Embryonic facial prominence (tissue), 1 donor: ENCODE results near the gene SERPINA6.
"Not testable (repeated sequence)": the region's sequence is repeated elsewhere in the genome, so short reads cannot be mapped to it uniquely, and the experiment has no call there.

Experiments
- DNase-seq: peaks from one replicate; pipeline ENCODE4 v3.0.0-alpha.2; 2016; ENCODE audit errors: extremely low spot score

The SERPINA6 gene

DNA sequence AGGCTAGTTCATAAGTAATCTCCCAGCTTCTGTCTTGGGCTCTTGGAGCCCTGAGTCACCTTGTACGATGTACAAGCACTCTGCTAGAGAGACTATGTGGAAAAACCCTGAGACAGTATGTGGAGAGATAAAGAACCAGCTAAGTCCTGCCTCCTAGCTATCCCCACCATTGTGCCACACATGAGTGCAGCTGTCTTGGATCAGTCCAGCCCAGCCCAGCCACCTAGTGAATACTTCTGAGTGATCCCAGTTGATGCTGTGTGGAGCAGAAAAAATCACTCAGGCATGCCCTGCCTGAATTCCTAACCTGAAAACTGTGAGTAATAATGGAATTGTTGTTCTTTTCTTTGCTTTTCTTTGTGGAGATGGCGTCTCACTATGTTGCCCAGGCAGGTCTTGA lies 5.1 kb upstream of the SERPINA6 start:
- DNase-seq, result no peak

DNA sequence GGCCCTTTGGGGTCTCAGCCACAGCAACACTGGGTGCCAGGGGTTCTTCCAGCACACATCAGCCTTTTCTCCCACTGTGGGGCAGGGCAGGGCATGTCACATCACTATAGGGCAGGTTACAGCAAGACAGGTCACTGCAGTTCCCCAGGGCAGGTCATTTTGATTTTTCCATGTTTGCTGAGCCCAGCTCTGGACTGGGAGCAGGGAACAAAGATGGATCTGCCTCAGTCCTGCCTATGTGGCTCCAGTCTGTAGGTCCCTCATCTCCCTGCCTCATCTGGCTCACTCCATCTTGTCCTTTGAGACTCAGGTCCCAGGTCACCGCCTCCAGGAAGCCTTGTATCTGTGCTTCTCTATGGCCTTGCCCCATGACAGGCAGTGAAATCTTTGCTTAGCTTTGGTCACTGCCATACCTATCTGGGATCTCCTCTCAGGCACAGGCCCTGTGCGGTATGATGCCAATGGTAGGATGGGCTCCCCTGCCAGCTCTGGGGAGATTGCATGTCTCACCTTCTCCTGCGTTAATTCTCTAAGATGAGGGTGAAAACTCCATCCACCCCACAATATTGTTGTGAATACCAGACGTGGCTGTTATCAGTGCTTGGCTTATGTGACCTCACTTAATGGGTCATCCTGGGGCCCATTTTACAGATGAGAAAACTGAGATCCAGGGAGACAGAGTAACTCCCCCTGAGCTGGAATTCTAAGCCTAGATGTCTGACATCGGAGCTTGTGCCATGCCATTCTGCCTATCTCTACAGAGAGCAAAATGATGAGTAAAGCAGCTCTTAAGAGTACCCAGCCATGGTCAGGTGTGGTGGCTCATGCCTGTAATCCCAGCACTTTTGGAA lies 1.5 kb downstream of the SERPINA6 start:
- no peak for DNase-seq

DNA sequence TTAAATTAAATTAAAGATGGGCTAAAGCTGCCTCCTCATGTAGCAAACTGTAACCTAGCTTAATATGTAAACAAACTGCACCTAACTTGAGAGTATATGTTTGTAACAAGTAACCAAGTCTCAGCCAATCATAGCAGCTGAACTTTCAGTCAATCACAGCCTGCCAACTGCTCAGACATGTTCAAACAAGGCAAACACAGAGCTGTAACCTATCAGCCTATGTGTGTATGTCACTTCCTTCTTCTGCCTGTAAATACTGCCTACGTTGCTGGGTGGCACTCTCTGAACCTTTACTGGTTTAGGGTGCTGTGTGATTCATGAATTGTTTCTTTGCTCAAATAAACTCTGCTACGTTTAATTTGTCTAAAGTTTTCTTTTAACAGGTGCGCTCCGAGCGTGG lies 2.9 kb downstream of the SERPINA6 start:
- DNase-seq, result no peak

DNA sequence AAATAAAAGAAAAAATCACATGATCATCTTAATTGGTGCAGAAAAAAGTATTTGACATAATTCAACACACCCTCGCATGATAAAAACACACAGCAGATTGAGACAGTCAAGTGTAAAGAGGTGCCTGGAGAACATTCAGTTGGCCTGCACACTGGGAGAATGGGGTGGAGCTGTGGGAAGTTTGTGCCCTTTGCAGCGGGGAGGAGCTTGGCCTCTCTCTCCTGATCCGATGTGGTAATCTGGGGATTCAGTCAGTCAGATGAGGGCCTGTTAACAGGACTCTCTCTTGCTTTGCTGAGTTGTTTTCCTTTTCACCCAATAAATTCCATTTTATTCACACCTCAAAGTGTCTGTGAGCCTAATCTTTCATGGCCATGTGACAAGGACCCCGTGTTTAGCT lies 5.9 kb downstream of the SERPINA6 start:
- no peak for DNase-seq

DNA sequence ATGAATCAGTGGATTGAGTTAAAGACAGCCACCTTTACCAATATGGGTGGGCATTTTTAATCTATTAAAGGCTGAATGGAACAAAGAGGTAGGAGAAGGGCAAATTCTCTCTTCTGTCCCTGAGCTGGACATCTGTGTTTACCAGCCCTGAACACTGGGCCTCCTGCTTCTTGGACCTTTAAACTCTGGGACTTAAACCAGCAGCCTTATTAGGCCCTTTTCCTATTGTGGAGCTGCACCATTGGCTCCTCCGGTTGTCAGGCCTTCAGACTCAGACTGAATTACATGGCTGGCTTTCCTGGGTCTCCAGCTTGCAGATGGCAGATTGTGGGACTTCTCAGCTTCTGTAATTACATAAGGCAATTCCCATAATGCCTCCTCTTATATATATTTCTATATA lies 6.4 kb downstream of the SERPINA6 start:
- DNase-seq, result no peak

DNA sequence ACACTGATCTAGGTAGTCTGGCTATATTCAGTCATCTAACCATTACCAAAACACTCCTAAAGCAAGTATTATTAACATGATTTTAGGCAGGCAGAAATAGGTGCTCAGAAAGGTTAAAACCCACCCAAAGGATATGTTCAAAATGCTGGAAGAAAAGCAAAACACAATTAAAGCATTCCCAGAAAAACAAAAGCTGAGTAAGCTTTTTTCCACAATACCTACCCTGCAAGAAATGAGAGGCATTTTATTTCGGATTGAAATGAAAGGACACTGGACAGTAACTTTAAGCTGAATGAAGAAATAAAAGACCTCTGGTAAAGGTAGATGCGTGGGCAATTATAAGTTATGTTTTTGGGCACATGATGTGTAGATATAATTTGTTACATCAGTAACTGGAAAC lies 8.2 kb downstream of the SERPINA6 start:
- DNase-seq, result no peak

DNA sequence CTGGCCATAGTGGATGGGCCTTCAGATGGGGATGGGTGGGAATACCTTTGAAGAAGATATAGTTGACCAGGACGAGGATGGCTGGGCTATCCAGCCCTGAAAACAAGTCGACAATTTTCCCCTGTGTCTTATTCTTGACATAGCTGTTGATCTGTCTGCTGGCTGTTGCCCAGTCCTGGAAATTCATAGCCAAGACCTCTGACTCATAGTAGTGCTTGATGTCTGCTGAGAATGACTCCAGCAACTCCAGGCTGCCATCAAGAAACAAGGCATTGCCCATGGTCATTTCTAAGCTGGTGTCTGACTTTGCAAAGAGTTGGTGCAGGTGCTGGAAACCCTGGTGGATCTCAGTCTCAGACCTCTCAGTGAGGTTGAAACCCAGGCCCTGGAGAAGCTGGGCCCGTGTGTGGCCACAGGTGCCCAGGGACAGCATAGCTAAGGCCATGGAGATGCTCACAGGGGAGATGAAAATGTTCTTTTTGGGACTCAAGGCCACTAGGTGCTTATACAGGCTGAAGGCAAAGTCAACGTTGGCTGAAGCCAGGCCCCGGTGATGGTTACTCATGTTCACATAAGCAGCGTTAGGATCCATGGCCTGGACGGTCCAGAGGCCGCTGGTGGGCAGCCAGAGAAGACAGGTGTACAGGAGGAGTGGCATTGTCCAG lies 9.0 kb downstream of the SERPINA6 start:
- no peak for DNase-seq

DNA sequence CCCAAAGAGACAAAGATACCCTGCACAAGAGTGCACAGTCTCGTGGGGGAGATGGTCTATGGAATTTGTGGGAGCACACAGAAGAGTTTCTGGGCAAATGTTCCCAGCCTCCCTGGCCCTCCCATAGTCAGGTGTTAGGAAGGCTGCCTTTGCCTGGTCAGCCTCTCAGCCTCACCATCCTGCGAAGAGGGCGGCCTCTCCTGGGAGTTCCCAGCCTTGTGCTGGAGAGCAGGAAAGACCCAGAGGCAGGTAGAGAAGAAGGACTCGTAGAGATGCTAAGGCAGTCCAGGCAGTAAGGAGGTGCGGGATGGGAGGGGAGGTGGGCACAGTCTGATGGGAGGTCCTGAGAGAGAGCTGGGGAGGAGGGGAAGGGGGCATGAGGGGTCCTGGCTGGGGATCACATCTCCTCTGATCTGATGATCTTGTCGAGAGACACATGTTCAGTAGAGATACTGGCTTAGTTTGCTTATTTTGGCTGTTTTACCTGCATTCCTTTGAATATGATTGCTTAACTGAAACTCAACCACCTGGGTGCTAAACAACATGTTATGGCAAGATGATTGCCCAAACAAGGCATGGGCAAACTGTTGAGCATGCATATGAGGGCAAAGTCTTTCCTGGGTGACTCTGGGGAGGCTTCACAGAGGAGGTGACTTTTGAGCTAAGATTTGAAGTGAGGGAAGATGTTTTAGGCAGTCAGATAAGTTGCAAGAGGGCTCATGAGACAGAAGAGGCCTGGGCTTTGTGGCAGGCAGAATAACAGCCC lies 10.5 kb downstream of the SERPINA6 start:
- no peak for DNase-seq

DNA sequence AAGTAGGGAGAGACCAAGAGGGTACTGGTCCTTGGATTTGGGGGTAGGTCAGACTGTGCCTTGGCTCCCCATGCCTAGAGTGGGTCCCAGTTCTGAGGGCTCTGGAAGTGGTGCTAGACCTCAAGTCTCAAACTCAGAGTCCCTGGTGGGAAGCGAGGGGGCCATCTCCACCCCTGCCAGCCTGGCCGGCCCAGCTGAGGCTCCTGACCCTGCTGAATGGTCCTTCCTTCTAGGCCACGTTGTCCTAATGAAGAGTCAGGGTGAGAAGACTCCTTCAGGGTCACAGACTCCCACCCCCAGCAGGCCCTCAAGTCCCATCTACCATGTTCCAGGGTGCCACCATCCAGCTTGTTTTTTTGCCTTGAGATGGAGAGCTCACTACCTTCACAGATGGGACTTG lies 12.9 kb downstream of the SERPINA6 start:
- DNase-seq, result no peak

DNA sequence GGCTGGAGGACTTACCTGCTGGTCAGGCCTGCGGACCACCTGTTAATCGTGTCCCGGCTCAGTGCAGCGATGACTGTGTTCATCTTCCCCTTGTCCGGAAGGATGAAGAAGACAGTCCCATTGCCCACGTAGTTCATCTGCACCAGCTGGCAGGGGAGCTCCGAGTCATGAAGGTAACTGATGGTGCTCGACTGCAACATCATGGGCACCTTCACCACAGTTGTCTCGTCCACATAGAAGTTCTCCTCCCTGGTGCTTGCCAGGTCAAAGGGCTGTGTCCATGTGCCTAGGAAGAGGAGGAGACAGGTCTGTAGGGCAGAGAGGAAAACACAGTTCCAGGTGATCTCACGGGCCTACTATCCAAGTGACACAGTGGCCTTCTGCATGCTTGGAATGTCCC lies 13.4 kb downstream of the SERPINA6 start:
- DNase-seq, result no peak

DNA sequence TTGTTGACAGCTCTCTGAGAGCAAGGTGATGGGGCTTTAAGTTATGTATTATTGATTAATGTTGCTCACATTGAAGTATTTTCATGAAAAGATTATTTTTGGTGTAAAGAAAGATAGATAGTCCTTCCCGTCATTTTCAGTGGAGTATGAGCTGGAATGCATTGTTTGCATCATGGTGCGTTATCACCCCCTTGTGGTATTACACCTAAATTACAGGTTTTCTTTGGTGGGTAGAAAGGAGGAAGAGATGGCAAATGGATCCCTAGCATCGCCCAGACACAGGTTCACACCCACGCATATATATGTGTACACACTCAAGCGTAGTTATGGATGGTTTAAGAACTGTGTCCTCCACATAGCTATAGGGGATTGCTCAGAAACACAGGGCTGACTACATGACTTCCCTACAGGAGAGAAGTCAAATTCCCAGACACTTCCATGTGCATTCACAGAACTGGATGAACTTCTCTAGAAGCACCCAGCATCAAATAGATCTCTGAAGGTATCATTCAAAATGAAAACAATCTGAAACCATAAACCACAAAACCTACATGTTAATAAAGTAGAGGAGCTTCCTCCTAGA lies 15.6 kb downstream of the SERPINA6 start:
- no peak for DNase-seq

DNA sequence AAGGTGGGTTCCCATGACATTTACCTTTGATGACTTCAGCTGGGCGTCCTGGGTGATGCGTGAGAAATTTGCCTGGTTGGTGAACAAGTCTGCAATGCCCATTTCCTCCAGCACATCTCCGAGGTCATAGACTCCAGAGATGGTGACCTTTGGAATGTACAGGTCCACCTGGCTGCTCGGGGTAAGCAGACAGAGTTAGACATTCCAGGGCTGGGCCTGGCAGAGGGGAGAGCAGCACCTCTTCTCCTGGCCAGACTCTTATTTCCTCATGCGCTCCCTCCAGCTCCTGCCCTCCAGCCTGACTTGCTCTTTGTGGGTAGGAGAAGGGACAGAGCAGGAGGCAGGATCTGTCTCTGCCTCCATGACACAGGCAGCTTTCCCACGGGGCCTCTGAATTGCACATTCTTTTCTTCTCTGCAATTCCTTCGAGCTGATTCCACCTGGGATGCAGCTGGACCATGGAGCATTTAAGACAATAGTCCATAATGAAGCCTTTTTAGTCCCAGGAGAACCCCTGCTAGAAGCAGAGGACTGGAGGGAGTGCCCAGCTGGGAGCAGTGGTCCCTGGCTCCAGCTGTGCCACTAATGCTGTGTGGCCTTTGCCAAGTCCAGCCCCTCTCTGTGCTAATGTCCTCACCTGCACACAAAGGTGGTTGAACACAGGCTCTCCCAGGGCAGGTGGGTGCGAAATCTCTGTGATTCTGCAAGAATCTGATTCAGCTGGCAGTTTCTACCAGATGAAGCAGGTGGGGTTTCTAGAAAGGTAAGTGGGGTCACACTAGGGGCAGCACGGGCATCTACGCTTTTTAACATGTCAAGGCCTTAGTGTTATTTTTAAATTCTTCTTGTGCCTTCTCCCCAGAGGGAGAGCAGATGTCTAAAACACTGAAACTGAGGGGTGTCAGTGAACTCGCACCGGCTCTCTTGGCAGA lies 16.8 kb downstream of the SERPINA6 start:
- no peak for DNase-seq

DNA sequence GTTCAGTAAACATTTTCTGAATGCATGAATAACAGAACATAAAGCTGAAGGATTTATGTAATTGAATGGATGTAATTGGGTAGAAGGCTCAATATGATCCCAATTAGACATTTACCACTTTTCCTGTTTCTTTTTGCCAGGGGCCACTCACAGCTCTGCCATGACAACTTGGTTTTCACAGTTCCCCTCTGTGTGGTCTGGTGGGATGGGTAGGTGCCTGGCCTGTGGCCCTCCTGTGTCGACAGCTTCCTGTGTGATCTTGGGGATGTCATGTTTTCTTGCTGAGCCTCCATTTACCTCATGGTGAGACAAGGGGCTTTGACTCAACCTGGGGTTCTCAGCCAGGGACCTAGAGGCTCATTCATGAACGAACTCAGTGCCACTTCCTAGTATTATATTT lies 17.5 kb downstream of the SERPINA6 start:
- DNase-seq, result no peak

DNA sequence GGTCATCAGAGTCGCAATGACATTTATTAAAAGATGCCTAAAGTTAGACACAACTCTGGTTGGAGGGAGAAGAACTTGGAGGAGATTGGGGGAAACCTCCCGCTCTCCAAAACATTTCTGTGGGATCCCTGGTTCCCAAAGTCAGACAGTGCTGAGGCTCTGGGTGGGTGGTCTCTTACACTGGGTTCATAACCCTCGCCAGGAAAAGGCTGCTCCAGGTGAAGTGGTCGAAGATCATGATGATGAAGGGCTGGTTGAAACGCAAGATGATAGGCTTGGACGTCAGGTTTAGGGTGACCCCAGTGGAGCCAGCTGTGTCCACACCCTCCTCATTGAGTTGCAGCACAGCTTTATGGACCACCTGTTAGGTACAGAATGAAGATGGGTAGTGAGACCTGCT lies 18.9 kb downstream of the SERPINA6 start:
- DNase-seq, result no peak

DNA sequence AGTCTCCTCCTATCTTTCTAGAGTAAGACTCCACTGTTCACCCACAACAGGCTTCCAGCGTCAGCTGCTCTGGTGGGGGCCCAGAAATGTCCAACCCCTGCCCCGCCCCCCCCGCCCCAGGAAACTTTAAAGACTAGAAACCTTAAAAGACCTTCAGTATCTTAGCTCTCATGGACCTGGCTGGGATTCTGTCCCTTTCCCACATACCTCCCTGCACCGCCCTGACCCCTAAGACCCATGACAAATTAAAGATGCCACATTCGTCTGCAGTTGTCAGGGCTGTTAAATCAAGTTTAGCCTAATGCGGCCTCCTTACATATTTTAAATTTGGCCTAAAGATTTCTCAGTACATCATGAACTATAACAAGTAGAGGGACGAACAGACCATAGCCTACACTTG lies 20.0 kb downstream of the SERPINA6 start:
- no peak for DNase-seq

DNA sequence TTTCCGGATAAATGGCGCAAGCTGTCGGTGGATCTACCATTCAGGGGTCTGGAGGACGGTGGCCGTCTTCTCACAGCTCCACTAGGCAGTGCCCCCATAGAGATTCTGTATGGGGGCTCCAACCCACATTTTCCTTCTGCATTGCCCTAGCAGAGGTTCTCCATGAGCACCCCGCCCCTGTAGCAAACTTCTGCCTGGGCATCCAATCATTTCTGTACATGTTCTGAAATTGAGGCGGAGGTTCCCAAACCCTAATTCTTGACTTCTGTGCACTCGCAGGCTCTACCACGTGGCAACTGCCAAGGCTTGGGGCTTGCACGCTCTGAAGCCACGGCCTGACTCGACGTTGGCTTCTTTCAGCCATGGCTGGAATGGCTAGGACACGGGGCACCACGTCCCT lies 25.0 kb downstream of the SERPINA6 start:
- DNase-seq, result no peak

DNA sequence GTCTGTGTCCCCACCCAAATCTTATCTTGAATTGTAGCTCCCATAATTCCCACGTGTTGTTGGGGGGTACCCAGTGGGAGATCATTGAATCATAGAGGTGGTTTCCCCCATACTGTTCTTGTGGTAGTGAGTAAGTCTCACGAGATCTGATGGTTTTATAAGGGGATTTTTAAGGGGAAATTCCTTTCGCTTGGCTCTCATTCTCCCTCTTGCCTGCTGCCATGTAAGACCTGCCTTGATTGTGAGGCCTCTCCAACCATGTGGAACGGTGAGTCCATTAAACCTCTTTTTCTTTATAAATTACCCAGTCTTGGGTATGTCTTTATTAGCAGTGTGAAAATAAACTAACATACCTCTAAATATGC lies 27.0 kb downstream of the SERPINA6 start:
- not testable (repeated sequence) for DNase-seq

DNA sequence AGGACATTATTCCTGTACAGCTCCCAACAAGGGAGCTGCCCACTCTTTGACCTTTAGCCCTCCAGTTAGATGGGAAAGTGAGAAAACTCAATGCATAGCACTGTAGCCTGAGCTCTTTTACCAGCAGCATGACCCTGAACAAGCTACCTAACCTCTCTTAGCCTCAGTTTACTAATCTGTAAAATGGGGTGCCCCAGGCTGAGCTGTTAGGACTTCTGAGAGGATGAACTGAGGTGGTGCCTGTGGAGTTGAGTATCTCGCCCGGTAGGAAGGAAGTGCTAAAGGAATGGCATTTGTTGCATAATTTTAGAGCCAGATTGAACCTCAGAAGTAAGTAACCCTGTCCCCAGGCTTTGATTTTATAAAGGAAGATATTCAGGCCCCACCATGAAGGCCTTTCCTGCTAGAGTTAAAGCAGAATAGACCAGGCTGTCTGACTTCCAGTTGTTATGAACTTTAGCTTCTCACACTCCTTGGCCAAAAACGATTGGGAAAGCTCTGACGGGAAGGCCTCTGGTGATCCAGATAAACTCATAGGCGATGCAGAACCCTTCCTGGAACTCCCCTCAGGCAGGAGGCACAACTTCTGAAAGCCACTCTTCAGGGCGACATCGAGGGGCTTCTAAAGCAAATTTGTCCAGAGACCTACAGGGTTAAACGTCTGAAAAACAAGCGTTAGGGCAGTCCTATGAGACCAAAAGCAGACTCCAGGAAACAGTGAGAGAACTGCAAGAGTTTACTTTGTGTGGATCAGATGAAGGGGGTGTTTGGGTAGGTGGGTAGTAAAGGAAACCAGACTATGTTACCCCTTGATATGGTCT lies 27.6 kb downstream of the SERPINA6 start:
- no peak for DNase-seq

DNA sequence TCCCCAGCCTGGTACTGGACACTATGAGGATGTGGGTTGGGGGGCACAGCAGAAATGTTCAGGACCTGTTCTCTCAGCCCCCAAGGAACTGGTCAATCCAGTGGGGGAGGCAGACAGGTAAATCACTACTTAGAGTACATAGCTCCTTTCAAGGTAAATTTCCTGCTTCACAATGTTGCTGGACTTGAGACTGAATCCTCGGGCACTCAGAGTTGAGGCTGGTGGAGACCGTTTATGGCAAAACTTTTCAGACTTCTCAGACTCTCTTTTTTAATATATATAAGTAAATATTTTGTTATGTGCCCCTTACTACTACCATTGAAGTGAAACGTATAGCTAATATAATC lies 29.6 kb downstream of the SERPINA6 start:
- DNase-seq, result no peak

DNA sequence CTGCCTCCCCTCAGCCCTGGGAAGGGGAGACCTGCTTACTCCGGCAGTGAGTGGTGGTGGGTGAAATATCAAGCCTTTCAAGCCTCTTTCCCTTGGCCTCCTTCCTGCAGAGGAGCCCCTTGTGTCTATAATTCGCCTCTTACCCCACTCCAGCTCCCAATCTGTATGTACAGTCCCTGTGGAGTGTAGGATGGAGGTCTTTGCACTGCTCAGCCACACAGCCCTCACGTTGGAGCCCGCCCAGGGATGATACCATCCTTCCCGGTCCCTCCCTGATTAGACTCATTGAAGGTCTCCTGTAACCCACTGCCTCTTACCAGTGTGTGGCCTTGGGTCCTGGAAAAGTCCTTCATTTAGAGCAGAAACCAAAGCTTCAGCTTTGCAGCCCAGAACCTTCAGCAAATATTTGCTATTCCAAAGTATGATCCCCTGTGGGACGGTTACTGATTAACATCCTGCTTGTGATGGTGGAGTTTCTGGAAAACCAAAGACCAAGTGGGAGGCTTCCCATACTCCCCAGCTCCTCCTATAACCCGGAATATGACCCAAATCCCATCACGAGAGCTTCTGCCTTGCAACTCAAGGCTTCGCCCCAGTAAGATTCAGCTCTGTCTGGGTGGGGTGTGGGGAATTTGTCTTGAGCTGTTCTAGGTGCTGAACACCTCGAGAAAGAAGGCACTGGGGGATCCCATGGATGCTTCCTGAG lies 30.1 kb downstream of the SERPINA6 start, which contains the start of gene SERPINA10:
Gene SERPINA10, minus strand, starts transcription at position 397 of the 706 bp plus-strand sequence. CDS start 2,675 bp downstream, outside the sequence.
- no peak for DNase-seq
